ENCODE measurements around the gene SSTR3.

DNA sequence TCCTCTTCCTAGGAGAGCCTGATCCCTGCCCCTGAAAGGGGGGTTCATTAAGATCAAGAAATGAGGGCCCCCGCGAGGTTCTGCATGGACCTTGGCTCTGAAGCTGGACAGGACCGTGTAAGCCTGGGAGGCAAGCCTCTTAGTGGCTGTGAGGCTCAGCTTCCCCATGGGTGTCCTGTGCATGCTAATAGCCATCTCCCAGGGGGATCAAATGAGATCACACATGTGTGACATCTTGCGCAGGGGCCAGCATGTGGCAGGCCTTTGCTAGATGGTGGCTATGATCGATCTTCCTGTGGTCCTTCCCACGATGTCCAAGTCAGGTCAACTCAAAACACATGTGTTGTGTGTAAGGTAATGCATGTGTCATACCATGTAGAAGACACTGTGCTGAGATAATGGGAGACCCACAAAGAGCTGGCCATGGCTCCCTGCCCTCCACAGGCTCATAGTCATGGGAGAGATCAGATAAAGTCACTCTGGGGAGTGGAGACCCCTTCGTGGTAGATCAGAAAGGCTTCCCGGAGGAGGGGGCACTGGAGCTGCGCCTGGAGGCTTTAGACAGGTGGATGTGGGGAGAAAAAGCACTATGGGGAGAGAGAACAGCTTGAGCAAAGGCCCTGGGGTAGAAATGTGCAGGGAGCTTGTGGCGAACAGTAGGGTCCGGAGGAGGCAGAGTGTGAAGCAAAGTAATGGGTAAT, 28.1 kb upstream of the SSTR3 start:
- TF ChIP-seq, protein P1, sequence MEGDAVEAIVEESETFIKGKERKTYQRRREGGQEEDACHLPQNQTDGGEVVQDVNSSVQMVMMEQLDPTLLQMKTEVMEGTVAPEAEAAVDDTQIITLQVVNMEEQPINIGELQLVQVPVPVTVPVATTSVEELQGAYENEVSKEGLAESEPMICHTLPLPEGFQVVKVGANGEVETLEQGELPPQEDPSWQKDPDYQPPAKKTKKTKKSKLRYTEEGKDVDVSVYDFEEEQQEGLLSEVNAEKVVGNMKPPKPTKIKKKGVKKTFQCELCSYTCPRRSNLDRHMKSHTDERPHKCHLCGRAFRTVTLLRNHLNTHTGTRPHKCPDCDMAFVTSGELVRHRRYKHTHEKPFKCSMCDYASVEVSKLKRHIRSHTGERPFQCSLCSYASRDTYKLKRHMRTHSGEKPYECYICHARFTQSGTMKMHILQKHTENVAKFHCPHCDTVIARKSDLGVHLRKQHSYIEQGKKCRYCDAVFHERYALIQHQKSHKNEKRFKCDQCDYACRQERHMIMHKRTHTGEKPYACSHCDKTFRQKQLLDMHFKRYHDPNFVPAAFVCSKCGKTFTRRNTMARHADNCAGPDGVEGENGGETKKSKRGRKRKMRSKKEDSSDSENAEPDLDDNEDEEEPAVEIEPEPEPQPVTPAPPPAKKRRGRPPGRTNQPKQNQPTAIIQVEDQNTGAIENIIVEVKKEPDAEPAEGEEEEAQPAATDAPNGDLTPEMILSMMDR (IDR thresholded peaks at IDR 0.05; ENCODE audit: insufficient read depth, low read depth, low read length), result no peak
- TF ChIP-seq EZH2 (IDR thresholded peaks at IDR 0.05; ENCODE audit: insufficient read depth, low read length), result no peak
